Measurements from ENCODE around the gene ABCC1.

The ABCC1 gene

GRCh38 chr16:16121185-16121727, 171.8 kb downstream of the ABCC1 start:
- no peak overlapping the region for H3K4me3 ChIP-seq (ENCODE audit: insufficient read depth, low read length, poor library complexity, severe bottlenecking)
- no peaks in the 10 kb centered on the region for H3F3A ChIP-seq (ENCODE audit: insufficient read depth)
- H4K20me1 ChIP-seq (ENCODE audit: low read depth, low read length), result no peaks in the 10 kb centered on the region
- H3K9me3 ChIP-seq (ENCODE audit: insufficient read depth, low read length), result no peaks in the 10 kb centered on the region
- H3K4me2 ChIP-seq (ENCODE audit: low read depth, low read length, poor library complexity, severe bottlenecking), result no peak overlapping the region
- H3K79me2 ChIP-seq (ENCODE audit: insufficient read depth, low read length), result no peaks in the 10 kb centered on the region
- H3K9me2 ChIP-seq (replicated peaks; ENCODE audit: insufficient read depth, low read length), result no peaks in the 10 kb centered on the region
- no peak overlapping the region for H3K9ac ChIP-seq (ENCODE audit: low read length)
- no peaks in the 10 kb centered on the region for H3K27me3 ChIP-seq (ENCODE audit: low read length)
- peaks cover 23% of the 10 kb centered on the region for H3K36me3 ChIP-seq (ENCODE audit: low read length)
- no peak overlapping the region for H3K27ac ChIP-seq (ENCODE audit: low read depth, low read length)
- no peak for TF ChIP-seq CTCF (IDR thresholded peaks at IDR 0.05; ENCODE audit: insufficient read depth, low read length, poor library complexity, severe bottlenecking)
- no peak for TF ChIP-seq EZH2phosphoT487 (conservative IDR thresholded peaks at IDR 0.05; ENCODE audit: low read length)
- H2AFZ ChIP-seq (ENCODE audit: low read depth, low read length, severe bottlenecking), result no peak overlapping the region

- Histone ChIP-seq H3K36me3 (ENCODE audit: low read length) (peaks cover 15% of the 10 kb centered on the region), H3F3A (ENCODE audit: insufficient read depth) (0 out of 2 replicates have a peak, but pooled peaks cover 4% of the 10 kb centered on the region)
Observed at GRCh38 chr16:16122264-16122663, 172.8 kb downstream of the ABCC1 start.

GRCh38 chr16:16124438-16124837, 175.0 kb downstream of the ABCC1 start:
- Histone ChIP-seq H3K27ac (ENCODE audit: low read depth, low read length) (no peak overlapping the region), H3F3A (ENCODE audit: insufficient read depth) (0 out of 2 replicates have a peak, but pooled peaks cover 4% of the 10 kb centered on the region)

More at GRCh38 chr16:16122264-16122663, 172.8 kb downstream of the ABCC1 start:
- Histone ChIP-seq H3K27me3 (ENCODE audit: low read length) (no peaks in the 10 kb centered on the region), H3K9ac (ENCODE audit: low read length) (no peak overlapping the region), H3K9me3 (ENCODE audit: insufficient read depth, low read length) (no peaks in the 10 kb centered on the region), H3K4me3 (ENCODE audit: insufficient read depth, low read length, poor library complexity, severe bottlenecking) (no peak overlapping the region), H3K4me2 (ENCODE audit: low read depth, low read length, poor library complexity, severe bottlenecking) (no peak overlapping the region), H3K9me2 (replicated peaks; ENCODE audit: insufficient read depth, low read length) (no peaks in the 10 kb centered on the region), H2AFZ (ENCODE audit: low read depth, low read length, severe bottlenecking) (no peak overlapping the region), H3K27ac (ENCODE audit: low read depth, low read length) (no peak overlapping the region), H4K20me1 (ENCODE audit: low read depth, low read length) (no peaks in the 10 kb centered on the region), H3K79me2 (ENCODE audit: insufficient read depth, low read length) (no peaks in the 10 kb centered on the region)
- TF ChIP-seq EZH2phosphoT487 (conservative IDR thresholded peaks at IDR 0.05; ENCODE audit: low read length) (no peak), CTCF (IDR thresholded peaks at IDR 0.05; ENCODE audit: insufficient read depth, low read length, poor library complexity, severe bottlenecking) (no peak)

More at GRCh38 chr16:16124438-16124837, 175.0 kb downstream of the ABCC1 start:
- H3K27me3 ChIP-seq (ENCODE audit: low read length), result no peaks in the 10 kb centered on the region
- no peak overlapping the region for H3K4me3 ChIP-seq (ENCODE audit: insufficient read depth, low read length, poor library complexity, severe bottlenecking)
- no peak overlapping the region for H3K9ac ChIP-seq (ENCODE audit: low read length)
- H3K4me2 ChIP-seq (ENCODE audit: low read depth, low read length, poor library complexity, severe bottlenecking), result no peak overlapping the region
- no peak for TF ChIP-seq EZH2phosphoT487 (conservative IDR thresholded peaks at IDR 0.05; ENCODE audit: low read length)
- TF ChIP-seq CTCF (IDR thresholded peaks at IDR 0.05; ENCODE audit: insufficient read depth, low read length, poor library complexity, severe bottlenecking), result no peak
- H3K9me3 ChIP-seq (ENCODE audit: insufficient read depth, low read length), result no peaks in the 10 kb centered on the region
- no peaks in the 10 kb centered on the region for H4K20me1 ChIP-seq (ENCODE audit: low read depth, low read length)
- H3K9me2 ChIP-seq (replicated peaks; ENCODE audit: insufficient read depth, low read length), result no peaks in the 10 kb centered on the region
- H3K79me2 ChIP-seq (ENCODE audit: insufficient read depth, low read length), result no peaks in the 10 kb centered on the region
- no peak overlapping the region for H2AFZ ChIP-seq (ENCODE audit: low read depth, low read length, severe bottlenecking)
- peaks cover 11% of the 10 kb centered on the region for H3K36me3 ChIP-seq (ENCODE audit: low read length)

Measured in SU-DHL-6 (cell line).